GM21786 (cell line): ENCODE measurements around the gene AATF.
"Not testable (repeated sequence)": the region's sequence is repeated elsewhere in the genome, so short reads cannot be mapped to it uniquely, and the experiment has no call there.

Source experiments
- ATAC-seq: cut with Tn5 transposase; IDR thresholded peaks from one replicate; pipeline ENCODE4 v1.9.1; 2021; ENCODE audit not compliant: unreplicated experiment

The AATF gene

GRCh38 chr17:37069087-37069486, 120.3 kb downstream of the AATF start:
- no peak for ATAC-seq

GRCh38 chr17:37073464-37073863, 124.7 kb downstream of the AATF start:
- ATAC-seq: not testable (repeated sequence)

DNA sequence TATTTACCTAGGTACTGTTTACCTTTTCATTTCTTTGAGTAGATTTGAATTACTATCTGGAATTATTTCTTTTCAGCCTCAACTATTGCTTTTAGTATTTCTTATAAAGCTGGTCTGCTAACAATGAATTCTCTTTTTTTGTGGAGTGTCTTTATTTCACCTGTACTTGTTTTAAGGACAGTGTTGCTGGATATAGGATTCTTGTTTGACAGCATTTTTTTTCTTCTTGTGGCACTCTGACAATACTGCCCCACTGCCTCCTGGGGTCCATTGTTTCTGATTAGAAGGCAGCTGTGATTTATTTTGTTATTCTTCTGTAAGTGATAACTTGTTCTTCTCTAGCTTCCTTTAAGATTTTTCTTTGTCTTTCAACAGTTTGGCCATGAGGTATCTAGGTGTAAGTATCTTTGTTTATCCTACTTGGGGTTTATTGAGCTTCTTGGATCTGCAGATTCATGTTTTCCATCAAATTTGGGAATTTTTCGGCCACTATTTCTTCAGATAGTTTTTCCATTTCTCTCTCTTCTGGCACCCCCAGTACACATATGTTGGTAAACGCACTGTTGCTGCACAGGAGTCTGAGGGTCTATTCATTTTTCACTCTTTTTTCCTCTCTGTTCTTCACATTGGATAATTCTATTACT, 130.4 kb downstream of the AATF start:
- no peak for ATAC-seq

DNA sequence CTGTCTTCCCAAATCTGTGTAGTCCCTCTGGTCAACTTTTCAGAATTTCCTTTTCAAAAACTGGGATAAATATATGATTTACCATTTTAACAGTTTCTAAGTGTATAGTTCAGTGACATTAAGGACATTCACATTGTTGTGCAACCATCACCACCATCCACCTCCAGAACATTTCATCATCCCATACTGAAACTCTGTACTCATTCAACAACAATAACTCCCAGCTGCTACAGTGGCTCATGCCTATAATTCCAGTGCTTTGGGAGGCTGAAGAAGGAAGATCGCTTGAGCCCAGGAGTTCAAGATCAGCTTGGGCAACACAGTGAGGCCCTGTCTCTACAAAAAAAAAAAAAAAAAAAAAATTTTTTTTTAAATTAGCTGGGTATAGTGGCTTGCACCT, 131.0 kb downstream of the AATF start:
- no peak for ATAC-seq

DNA sequence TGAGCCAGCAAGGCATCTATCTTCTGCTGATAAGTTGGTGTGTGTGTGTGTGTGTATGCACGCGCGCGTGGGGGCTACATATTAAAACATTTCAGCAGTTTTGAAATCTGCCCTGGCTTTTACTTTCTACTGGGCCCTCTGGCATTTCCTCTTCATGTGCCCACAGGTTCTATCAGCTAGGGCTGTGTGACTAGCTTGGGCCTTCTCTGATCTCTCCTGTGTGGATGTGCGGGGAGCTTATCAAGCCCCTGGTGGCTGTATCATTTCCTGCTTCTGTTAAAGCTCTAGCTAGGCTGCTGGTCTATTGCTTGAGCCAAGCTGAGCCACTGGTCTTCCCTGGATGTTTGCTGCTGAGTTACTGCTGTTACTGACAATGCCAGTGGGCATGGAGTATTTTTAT, 132.5 kb downstream of the AATF start:
- no peak for ATAC-seq

- ATAC-seq: no peak
These were observed 133.6 kb downstream of the AATF start for GRCh38 chr17:37082311-37082860.

GRCh38 chr17:37082985-37083384, 134.2 kb downstream of the AATF start:
- ATAC-seq: no peak

GRCh38 chr17:37083456-37083855, 134.7 kb downstream of the AATF start:
- no peak for ATAC-seq

GRCh38 chr17:37084372-37084771, 135.6 kb downstream of the AATF start:
- no peak for ATAC-seq

DNA sequence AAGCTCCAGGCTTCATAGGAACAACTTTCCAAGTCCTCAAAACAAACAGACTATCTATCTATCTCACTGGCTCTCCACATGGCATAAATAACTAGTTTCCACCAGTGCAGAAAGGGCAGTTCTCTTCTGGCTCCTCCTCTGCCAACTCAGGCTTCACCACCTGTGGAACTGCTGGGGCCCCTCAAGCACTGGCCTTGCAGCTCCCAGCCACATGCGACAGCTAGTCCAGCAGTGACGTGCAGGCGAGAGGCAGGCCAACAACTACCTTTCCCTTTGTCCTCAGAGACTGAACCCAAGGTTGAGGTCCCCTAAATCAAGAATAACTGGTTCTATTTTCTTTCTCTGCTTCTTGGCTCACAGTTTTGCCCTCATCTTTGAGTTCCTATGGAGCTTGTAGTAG, 137.6 kb downstream of the AATF start:
- no peak for ATAC-seq

DNA sequence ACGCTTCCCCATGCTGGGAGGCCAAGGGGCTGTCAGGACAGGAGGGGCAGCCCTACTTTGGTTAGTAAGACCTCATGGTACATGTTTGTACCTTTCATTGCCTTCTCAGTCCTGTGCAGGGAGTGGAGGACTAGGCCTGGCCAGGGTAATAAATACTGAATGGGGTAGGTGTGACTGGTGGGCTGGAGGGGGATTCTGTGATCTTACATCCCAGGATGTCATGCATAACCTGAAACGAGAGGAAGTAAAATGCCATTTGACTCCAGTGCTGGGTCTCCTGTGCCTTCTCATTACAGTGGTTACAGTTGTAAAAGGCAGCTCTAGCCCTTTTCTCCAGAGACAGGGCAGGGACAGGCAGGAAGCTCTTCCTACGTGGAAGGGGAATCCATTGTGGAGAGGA, 138.2 kb downstream of the AATF start:
- no peak for ATAC-seq

DNA sequence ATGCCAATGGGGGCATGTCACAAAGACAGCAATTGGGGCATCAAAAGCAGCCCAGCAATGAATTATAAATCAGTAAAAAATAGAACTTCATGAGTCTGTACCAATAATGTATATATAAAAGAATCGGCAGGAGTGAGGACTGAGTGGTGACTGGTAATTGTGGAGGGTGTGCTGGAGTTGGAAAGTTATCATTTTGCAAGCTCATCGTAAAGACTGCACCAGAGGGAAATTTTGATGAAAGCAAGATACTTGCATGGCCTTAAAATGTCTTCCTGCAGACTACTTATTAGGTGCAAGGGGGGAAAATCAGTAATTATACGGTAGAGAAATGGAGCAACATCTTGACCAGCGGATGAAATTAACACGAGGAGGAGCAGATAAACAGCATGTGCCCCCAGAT, 138.9 kb downstream of the AATF start:
- no peak for ATAC-seq

GRCh38 chr17:37088459-37088858, 139.7 kb downstream of the AATF start:
- ATAC-seq: no peak

DNA sequence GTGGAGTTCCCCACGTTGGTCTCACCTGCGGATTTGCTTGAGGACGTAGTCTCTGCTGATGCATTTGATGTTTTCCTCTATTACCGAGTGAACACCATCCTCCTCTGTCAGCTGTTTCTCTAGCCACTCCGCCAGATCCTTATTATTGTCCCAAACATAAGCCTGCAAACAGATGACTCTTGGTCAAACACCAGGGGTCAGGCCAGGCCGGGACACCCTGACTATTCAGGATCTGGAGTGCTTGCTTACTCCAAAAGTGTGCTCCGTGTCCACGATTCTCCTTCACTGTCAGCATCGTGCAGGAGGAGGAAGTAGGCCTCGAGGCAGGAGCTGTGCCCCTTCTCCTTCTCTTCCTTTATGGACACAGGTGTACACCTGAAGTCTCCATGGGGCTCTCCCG, 140.2 kb downstream of the AATF start:
- no peak for ATAC-seq

- ATAC-seq: no peak
These were observed 141.2 kb downstream of the AATF start for GRCh38 chr17:37089956-37090355.

GRCh38 chr17:37090941-37091340, 142.2 kb downstream of the AATF start:
- no peak for ATAC-seq

DNA sequence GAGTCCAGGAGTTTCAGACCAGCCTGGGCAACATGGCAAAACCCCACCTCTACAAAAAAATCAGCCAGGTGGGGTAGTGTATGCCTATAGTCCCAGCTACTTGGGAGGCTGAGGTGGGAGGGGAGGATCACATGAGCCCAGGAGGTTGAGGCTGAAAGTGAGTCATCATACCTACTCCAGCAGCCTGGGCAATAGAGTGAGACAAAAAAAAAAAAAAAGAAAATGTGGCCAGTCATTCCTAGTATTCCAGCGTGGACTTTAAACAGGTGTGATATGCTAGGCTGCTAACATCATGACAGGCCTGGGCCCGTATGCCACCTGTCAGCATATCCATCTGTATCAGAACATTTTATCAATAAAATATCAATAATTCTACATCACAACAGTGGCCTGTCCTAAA, 143.3 kb downstream of the AATF start:
- ATAC-seq: no peak

DNA sequence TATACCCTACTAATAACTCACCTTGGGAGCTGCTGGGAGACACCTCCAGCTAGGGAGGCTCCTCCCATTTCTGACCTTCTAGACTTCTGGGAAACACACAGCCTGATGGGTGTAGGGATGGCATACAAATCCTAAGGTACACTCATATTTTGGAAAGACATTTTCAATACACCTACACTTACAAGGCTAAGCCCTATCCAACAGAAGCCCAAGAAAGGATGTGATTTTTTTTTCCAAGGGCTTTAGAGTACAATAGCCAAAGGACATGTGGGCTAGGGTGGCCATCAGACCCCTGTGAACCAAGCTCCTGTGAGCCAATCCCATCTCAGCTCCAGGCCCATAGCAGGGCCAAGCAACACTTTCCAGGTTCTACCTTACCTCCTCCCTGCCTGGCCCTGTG, 143.9 kb downstream of the AATF start:
- ATAC-seq: no peak

GRCh38 chr17:37094391-37094790, 145.6 kb downstream of the AATF start:
- no peak for ATAC-seq

GRCh38 chr17:37096071-37096470, 147.3 kb downstream of the AATF start:
- ATAC-seq: no peak

DNA sequence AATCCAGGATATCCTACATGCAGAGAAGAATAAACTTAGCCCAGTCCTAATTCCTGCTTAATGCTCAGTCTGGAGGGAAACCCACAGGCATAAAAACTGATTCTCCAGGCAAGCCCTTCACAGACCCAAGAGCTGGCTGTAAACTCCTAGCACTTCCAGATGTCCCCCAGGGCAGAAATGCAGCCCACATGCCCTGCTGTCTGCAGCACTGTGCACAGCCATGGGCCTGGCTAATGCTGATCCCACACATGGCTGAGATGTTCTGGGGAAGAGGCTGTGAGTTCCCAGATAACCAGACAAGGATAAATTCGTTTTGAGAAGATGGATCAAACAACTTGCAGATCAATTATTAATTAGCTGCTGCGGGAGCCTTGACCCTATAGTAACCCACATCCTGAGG, 148.4 kb downstream of the AATF start:
- no peak for ATAC-seq

- ATAC-seq: no peak
These were observed 149.4 kb downstream of the AATF start for GRCh38 chr17:37098152-37098551.
